Karpas-422 (cell line): ENCODE data around the gene TLL2. TPM values are rescaled to one million over a fixed set of nuclear protein-coding genes. Genes with fewer than 3 reads are reported as not detected.

ENCODE experiments used
- DNase-seq: peaks from one replicate; pipeline ENCODE4 v3.0.0-alpha.2; 2015
- H2AFZ ChIP-seq: fragments of 200-600 bp; sonication (generic); 2 replicates; pipeline ENCODE4 v1.6.1; 2014; ENCODE audit warnings: antibody characterized with exemption, low read length, mixed read lengths
- H3K27ac ChIP-seq: fragments of 200-600 bp; sonication (generic); 2 replicates; pipeline ENCODE4 v1.5.1; 2014; ENCODE audit warnings: mild to moderate bottlenecking, low read length, moderate library complexity
- H3K27me3 ChIP-seq: fragments of 200-600 bp; sonication (generic); 2 replicates; pipeline ENCODE4 v1.6.1; 2014; ENCODE audit warnings: low read length, mixed read lengths
- H3K36me3 ChIP-seq: fragments of 200-600 bp; sonication (generic); 2 replicates; pipeline ENCODE4 v1.6.1; 2014; ENCODE audit warnings: low read length, mixed read lengths; ENCODE audit not compliant: insufficient read depth
- H3K4me1 ChIP-seq: fragments of 200-600 bp; sonication (generic); 2 replicates; pipeline ENCODE4 v1.6.1; 2014; ENCODE audit warnings: mild to moderate bottlenecking, low read length, mixed read lengths
- H3K4me2 ChIP-seq: fragments of 200-600 bp; sonication (generic); 2 replicates; pipeline ENCODE4 v1.6.1; 2014; ENCODE audit warnings: low read length, low read depth, mild to moderate bottlenecking; ENCODE audit not compliant: poor library complexity, severe bottlenecking
- H3K4me3 ChIP-seq: fragments of 200-600 bp; sonication (generic); 2 replicates; pipeline ENCODE4 v1.5.1; 2014; ENCODE audit warnings: mild to moderate bottlenecking, antibody characterized with exemption, low read length, mixed read lengths
- H3K79me2 ChIP-seq: fragments of 200-600 bp; sonication (generic); 2 replicates; pipeline ENCODE4 v1.6.1; 2014; ENCODE audit warnings: mild to moderate bottlenecking, low read length, mixed read lengths
- H3K9ac ChIP-seq: fragments of 200-600 bp; sonication (generic); 2 replicates; pipeline ENCODE4 v1.6.0; 2014; ENCODE audit warnings: low read length
- H3K9me2 ChIP-seq: fragments of 200-600 bp; sonication (generic), shearing (Covaris generic); replicated peaks from 2 replicates; pipeline ENCODE4 v1.6.0; 2014; ENCODE audit warnings: mild to moderate bottlenecking, low read length, moderate library complexity; ENCODE audit not compliant: insufficient read depth
- H3K9me3 ChIP-seq: fragments of 300-700, 200-600 bp; sonication (generic); 2 replicates; pipeline ENCODE4 v1.6.1; 2014; ENCODE audit warnings: low read length, mixed read lengths
- H4K20me1 ChIP-seq: fragments of 200-600 bp; sonication (generic); 2 replicates; pipeline ENCODE4 v1.6.1; 2014; ENCODE audit warnings: mild to moderate bottlenecking, antibody characterized with exemption, low read length, low read depth; ENCODE audit not compliant: insufficient read depth
- total RNA-seq: library from RNA; depleted of rRNA; stranded (reverse); fragments of >200 nt; shearing (Covaris generic); gene quantifications from 2 replicates; pipeline ENCODE4 v1.2.3, GENCODE V29; 2014; ENCODE audit warnings: low replicate concordance

Gene TLL2
- total RNA-seq, 1 experiment from 2014 or later: not detected

- Histone ChIP-seq H3K9me3 (no peaks in the 10 kb centered on the region), H3K4me2 (no peak overlapping the region), H4K20me1 (no peaks in the 10 kb centered on the region), H3K27me3 (no peaks in the 10 kb centered on the region), H2AFZ (no peak overlapping the region), H3K9ac (no peak overlapping the region), H3K9me2 (no peaks in the 10 kb centered on the region), H3K4me1 (no peaks in the 10 kb centered on the region), H3K27ac (no peak overlapping the region), H3K79me2 (no peaks in the 10 kb centered on the region), H3K4me3 (no peak overlapping the region), H3K36me3 (no peaks in the 10 kb centered on the region)
- DNase-seq: no peak
Measured at GRCh38 chr10:96501985-96502384, 11.7 kb downstream of the TLL2 start.

GRCh38 chr10:96500519-96500918 lies 13.2 kb downstream of the TLL2 start:
- H3K9me2 ChIP-seq: no peaks in the 10 kb centered on the region
- H3K27ac ChIP-seq: no peak overlapping the region
- no peaks in the 10 kb centered on the region for H3K36me3 ChIP-seq
- H3K9ac ChIP-seq: no peak overlapping the region
- H3K27me3 ChIP-seq: no peaks in the 10 kb centered on the region
- no peaks in the 10 kb centered on the region for H4K20me1 ChIP-seq
- no peaks in the 10 kb centered on the region for H3K4me1 ChIP-seq
- no peak overlapping the region for H2AFZ ChIP-seq
- H3K4me2 ChIP-seq: no peak overlapping the region
- H3K79me2 ChIP-seq: no peaks in the 10 kb centered on the region
- peak; percentile 11 for DNase-seq
- no peak overlapping the region for H3K4me3 ChIP-seq
- no peaks in the 10 kb centered on the region for H3K9me3 ChIP-seq

- H3K79me2 ChIP-seq: no peaks in the 10 kb centered on the region
- no peaks in the 10 kb centered on the region for H4K20me1 ChIP-seq
- no peak overlapping the region for H3K9ac ChIP-seq
Measured at GRCh38 chr10:96500050-96500449, 13.7 kb downstream of the TLL2 start.

GRCh38 chr10:96497391-96497790 lies 16.3 kb downstream of the TLL2 start:
- no peak overlapping the region for H3K9ac ChIP-seq

More at GRCh38 chr10:96500050-96500449, 13.7 kb downstream of the TLL2 start:
- H3K27ac ChIP-seq: no peak overlapping the region
- DNase-seq: no peak
- H3K4me3 ChIP-seq: no peak overlapping the region
- no peaks in the 10 kb centered on the region for H3K4me1 ChIP-seq
- H3K36me3 ChIP-seq: no peaks in the 10 kb centered on the region
- no peaks in the 10 kb centered on the region for H3K9me3 ChIP-seq
- no peaks in the 10 kb centered on the region for H3K27me3 ChIP-seq
- no peak overlapping the region for H2AFZ ChIP-seq
- H3K4me2 ChIP-seq: no peak overlapping the region
- H3K9me2 ChIP-seq: no peaks in the 10 kb centered on the region

GRCh38 chr10:96496281-96496925 lies 17.3 kb downstream of the TLL2 start:
- Histone ChIP-seq H3K27me3 (no peaks in the 10 kb centered on the region), H3K9me3 (no peaks in the 10 kb centered on the region), H3K4me1 (no peaks in the 10 kb centered on the region), H3K79me2 (no peaks in the 10 kb centered on the region), H3K9ac (no peak overlapping the region), H3K9me2 (no peaks in the 10 kb centered on the region), H3K4me2 (no peak overlapping the region), H3K36me3 (no peaks in the 10 kb centered on the region), H3K27ac (no peak overlapping the region), H2AFZ (no peak overlapping the region), H3K4me3 (no peak overlapping the region), H4K20me1 (no peaks in the 10 kb centered on the region)
- peak; percentile 35 for DNase-seq

More at GRCh38 chr10:96497391-96497790, 16.3 kb downstream of the TLL2 start:
- no peaks in the 10 kb centered on the region for H3K79me2 ChIP-seq
- no peak overlapping the region for H3K4me3 ChIP-seq
- H3K9me2 ChIP-seq: no peaks in the 10 kb centered on the region
- no peak overlapping the region for H3K4me2 ChIP-seq
- no peaks in the 10 kb centered on the region for H3K27me3 ChIP-seq
- no peak overlapping the region for H3K27ac ChIP-seq
- H3K9me3 ChIP-seq: no peaks in the 10 kb centered on the region
- no peaks in the 10 kb centered on the region for H3K36me3 ChIP-seq
- H4K20me1 ChIP-seq: no peaks in the 10 kb centered on the region
- H2AFZ ChIP-seq: no peak overlapping the region
- DNase-seq: no peak
- H3K4me1 ChIP-seq: no peaks in the 10 kb centered on the region

- Histone ChIP-seq H3K9ac (no peak overlapping the region), H2AFZ (no peak overlapping the region), H3K79me2 (no peaks in the 10 kb centered on the region), H3K4me2 (no peak overlapping the region), H3K36me3 (no peaks in the 10 kb centered on the region), H4K20me1 (no peaks in the 10 kb centered on the region), H3K27ac (no peak overlapping the region), H3K4me1 (no peaks in the 10 kb centered on the region), H3K9me2 (no peaks in the 10 kb centered on the region), H3K4me3 (no peak overlapping the region), H3K27me3 (no peaks in the 10 kb centered on the region), H3K9me3 (no peaks in the 10 kb centered on the region)
- no peak for DNase-seq
Measured at GRCh38 chr10:96495544-96495943, 18.2 kb downstream of the TLL2 start.

- H3K9me3 ChIP-seq: no peaks in the 10 kb centered on the region
- no peak overlapping the region for H3K27ac ChIP-seq
- H3K27me3 ChIP-seq: no peaks in the 10 kb centered on the region
- H4K20me1 ChIP-seq: no peaks in the 10 kb centered on the region
- no peak for DNase-seq
- no peak overlapping the region for H3K4me2 ChIP-seq
- no peaks in the 10 kb centered on the region for H3K4me1 ChIP-seq
- H3K9me2 ChIP-seq: no peaks in the 10 kb centered on the region
- H3K79me2 ChIP-seq: no peaks in the 10 kb centered on the region
- no peak overlapping the region for H3K4me3 ChIP-seq
- no peak overlapping the region for H3K9ac ChIP-seq
- H3K36me3 ChIP-seq: no peaks in the 10 kb centered on the region
- H2AFZ ChIP-seq: no peak overlapping the region
Measured at GRCh38 chr10:96494694-96495093, 19.0 kb downstream of the TLL2 start.

GRCh38 chr10:96493871-96494525 lies 19.7 kb downstream of the TLL2 start:
- H4K20me1 ChIP-seq: no peaks in the 10 kb centered on the region
- H3K4me1 ChIP-seq: no peaks in the 10 kb centered on the region
- H3K4me2 ChIP-seq: no peak overlapping the region
- H3K9me3 ChIP-seq: no peaks in the 10 kb centered on the region
- no peak overlapping the region for H3K4me3 ChIP-seq
- no peaks in the 10 kb centered on the region for H3K27me3 ChIP-seq
- H3K79me2 ChIP-seq: no peaks in the 10 kb centered on the region
- no peak overlapping the region for H2AFZ ChIP-seq
- no peak overlapping the region for H3K27ac ChIP-seq
- no peaks in the 10 kb centered on the region for H3K9me2 ChIP-seq
- DNase-seq: no peak
- H3K9ac ChIP-seq: no peak overlapping the region
- no peaks in the 10 kb centered on the region for H3K36me3 ChIP-seq
